Peyer's patch (tissue), 4 donors: Measurements from ENCODE around the gene SLC25A40.
"Not testable (repeated sequence)": the region's sequence is repeated elsewhere in the genome, so short reads cannot be mapped to it uniquely, and the experiment has no call there.

Source experiments
- CTCF ChIP-seq, 6 experiments: fragments of 450-650 bp in 4 of 6; fragments of 200-600 bp in 2 of 6; sonication (generic) in 1 of 6; IDR thresholded peaks; one replicate each; pipeline ENCODE4 v1.5.1; 2017 to 2019; ENCODE audit warnings: antibody characterized with exemption in 6 of 6, mild to moderate bottlenecking in 3 of 6, moderate library complexity in 1 of 6
- POLR2A ChIP-seq, 2 donors: fragments of 450-650 bp; IDR thresholded peaks; one replicate each; pipeline ENCODE4 v1.5.1; 2017; ENCODE audit warnings: antibody characterized with exemption in 2 of 2, mild to moderate bottlenecking in 2 of 2, moderate library complexity in 2 of 2

GRCh38 chr7:87908814-87909213, 32.7 kb upstream of the SLC25A40 start:
- not testable (repeated sequence) for TF ChIP-seq POLR2A, CTCF (IDR thresholded peaks at IDR 0.05)
